Activated CD4-positive, alpha-beta T cell treated with anti-CD3 and anti-CD28 coated beads, Interleukin-2, Interleukin-6, amounts not matched to agents 100 ng/mL and 50 ng/mL, durations not matched to agents 16 hours and 8 hours (primary cell): Measurements from ENCODE around the gene KIF5C.

Source experiments
- DNase-seq: peaks from one replicate; pipeline ENCODE4 v3.0.0-alpha.2; 2020

Gene KIF5C

DNA sequence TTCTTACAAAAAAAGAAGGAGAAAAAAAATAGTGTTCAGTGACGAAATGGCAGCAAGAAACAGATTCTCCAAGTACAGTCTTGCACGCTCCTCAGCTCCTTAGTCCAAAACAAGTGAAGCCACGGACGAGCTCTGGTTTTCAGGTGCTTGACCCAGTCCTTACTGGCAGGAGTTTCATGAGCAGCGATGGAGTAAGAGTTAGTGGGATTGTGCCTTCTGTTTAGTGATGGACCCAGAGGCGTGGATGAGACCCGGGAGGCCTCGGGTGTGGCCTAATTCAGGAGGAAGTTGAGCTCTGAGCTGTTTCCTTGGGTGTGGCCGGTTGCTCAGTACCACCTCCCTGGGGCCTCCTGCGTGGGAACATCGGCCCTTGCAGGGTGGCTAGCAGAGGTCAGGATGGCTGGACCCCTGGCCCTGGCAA, 52.0 kb downstream of the KIF5C start:
- peak; percentile 56 for DNase-seq

DNA sequence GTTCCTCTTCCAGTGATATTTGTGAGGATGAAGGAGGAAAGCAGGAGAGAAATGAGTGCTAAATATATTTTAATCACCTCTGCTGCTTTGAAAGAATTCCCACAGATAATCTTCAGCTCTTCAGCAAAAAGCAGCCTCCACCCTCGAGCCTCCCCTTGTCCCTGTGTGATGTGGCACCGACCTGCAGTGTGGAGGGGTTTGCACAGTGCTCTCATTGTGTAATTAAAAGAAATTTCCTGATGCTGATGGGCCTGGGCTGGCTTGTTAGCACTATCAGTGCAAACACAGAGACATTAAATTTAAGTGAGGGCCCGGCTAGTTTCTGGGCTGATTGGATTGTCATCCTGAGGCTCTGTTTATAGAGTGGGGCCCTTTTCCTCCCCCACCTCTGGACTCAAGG, 53.4 kb downstream of the KIF5C start:
- DNase-seq: no peak

- DNase-seq: no peak
These were observed 55.2 kb downstream of the KIF5C start for GRCh38 chr2:148930046-148930775.

DNA sequence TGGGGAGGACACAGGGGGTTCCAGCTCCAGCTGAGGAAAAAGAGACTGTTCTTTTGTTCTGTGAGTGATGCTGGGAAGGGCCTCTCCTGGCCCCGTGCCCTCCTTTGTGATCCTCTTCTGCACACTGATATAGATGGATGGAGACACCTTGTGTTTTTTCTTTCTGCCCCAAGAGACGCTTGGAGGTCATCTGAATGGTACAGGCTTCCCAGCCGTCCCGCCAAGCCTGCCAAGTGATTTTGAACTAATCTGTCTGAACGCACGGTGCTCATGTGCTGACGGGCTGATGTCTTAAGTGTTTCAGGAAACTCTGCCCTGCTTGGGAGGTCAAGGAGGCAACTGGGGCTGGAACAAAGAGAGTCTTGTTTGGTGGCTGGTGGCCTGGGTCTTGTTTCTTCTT, 57.5 kb downstream of the KIF5C start:
- no peak for DNase-seq

GRCh38 chr2:148933456-148933855, 58.4 kb downstream of the KIF5C start:
- no peak for DNase-seq

GRCh38 chr2:148935791-148936190, 60.8 kb downstream of the KIF5C start:
- DNase-seq: no peak

DNA sequence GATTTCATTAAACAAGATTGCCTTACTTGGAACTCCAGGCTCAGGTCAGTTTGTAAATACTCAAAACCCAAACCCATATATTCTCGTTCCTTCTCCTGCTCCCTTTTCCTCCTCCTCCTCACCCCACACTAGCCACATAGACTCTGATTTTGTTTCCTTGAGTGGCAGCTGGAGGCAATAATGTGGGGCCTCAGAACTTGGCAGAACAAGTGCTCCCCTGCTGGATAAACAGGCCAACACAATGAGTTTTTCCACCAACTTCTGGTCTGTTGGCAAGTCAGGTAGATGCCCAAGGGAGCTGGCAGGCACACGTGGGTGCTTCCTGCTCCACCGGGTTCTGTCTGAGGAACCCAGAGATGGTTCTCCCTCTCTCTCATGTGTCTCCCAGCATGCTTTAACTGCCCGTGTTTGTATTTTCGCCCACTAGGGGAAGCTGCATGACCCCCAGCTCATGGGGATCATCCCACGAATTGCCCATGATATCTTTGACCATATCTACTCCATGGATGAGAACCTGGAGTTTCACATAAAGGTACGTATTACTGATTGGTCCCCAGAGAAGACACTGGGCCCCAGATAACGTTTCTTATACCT, 61.9 kb downstream of the KIF5C start:
- DNase-seq: no peak

GRCh38 chr2:148939271-148939670, 64.2 kb downstream of the KIF5C start:
- no peak for DNase-seq

DNA sequence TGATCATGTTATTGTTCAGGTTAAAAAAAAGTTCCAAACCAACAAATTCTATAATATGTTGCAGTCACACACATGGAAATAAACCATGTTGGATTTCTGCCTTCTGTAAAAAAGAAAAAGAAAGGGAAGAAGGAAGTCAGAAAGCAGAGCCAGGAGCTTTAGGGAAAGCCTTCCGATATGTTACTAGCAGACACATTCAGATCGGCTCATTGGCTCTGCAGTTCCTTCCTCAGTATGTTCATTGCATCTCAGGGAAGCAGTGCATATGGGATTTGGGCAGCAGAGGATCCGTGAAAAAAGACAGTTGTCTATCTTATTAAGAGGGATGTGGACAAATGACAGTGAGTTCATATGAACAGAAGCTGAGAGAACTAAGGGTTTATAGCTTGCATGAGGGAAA, 68.1 kb downstream of the KIF5C start:
- DNase-seq: no peak

GRCh38 chr2:148944536-148944935, 69.5 kb downstream of the KIF5C start:
- no peak for DNase-seq

- DNase-seq: no peak
These were observed 72.3 kb downstream of the KIF5C start for GRCh38 chr2:148947299-148947698.

- no peak for DNase-seq
These were observed 73.8 kb downstream of the KIF5C start for GRCh38 chr2:148948868-148949267.

DNA sequence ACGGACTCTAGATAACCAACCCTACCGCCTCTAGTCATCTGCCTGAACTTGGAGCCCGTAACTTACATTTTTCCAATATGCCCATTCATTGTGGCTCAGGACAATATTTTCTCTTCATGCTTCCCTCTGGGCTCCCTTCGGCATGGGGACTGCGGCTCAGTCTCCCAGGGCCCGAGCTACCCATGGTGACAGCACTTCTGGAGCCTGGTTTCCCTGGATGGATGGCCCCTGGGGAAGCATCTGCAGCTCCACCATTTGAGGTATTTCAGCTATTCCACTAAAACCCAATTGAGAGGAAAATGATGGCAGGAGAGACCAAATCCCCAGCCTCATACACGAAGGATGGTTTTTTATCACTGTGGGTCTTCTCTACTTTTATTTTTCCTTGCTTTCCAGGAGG, 74.3 kb downstream of the KIF5C start:
- no peak for DNase-seq

GRCh38 chr2:148952621-148953020, 77.6 kb downstream of the KIF5C start:
- DNase-seq: no peak

DNA sequence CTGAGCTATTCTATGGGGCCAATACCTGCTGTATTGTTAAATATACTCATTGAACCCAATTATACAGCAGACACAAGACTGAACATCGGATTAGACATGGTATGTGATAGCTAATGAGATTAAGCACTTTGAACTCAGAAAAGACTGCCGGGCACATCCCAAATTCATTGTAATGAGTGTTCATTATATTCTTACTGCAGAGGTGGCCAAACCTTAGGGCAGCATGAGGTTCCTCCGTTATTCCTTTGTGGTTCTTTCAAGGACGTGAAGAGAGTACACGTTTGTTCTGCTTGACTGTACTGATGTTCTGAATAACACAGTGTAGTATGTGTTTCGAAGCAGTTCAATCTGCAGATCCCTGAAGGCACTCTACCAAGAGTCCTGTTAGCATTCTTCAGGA, 78.4 kb downstream of the KIF5C start:
- no peak for DNase-seq

GRCh38 chr2:148954536-148954935, 79.5 kb downstream of the KIF5C start:
- DNase-seq: no peak

DNA sequence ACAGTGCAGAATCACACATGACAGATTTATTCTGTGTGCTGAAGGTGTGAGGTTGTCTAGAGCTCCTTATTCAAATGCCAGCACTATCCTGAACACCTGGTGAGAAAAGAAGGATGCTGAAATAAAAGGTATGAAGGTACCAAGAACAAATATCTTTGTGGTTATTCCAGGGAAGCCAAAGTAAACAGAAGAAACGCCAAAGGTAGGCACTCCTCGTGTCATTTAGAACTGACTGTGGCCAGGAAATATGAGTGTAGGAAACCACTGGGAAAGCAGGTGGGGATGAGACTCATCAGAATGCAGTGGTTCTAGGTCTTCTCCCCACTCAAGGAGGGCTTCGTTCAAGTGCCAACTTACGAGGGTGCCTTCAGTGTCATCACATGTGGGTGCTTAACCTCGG, 80.8 kb downstream of the KIF5C start:
- no peak for DNase-seq

DNA sequence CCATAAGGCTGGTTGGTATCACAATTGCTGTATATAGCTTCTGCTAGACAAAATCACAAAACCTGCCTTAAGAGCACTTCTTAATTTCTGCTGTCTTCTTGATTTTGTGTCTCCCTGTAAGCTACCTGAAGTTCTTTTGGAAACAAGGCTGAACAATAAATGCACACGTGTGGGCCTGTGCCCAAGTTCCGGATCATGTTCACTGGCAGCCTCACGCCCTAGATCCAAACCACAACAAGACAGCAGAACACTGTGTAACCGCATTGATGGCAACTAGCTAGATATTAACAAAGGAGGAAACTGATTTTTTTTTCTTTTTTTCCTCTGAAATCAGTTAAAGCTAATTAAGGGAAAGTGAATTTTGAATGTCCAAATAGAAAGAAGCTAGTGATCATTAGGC, 82.0 kb downstream of the KIF5C start:
- no peak for DNase-seq

DNA sequence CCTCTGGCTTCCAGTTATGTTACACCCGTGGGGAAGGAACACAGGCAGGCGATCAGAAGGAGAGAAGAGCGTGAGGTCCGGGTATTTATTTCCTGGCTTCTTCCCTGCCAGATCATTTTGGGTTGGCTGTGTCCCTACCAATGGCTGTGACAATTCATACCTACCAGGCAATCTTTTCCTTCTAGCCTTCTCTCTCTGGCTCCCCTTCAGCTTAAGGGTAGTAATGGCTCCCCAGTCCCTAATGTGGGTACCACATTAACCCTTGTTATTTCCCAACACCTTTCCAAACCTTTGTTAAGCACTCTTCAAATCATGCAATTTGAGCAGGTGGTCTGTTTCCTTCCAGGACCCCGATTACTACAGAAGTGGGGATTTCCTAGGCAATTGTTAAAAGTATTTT, 84.7 kb downstream of the KIF5C start:
- no peak for DNase-seq

DNA sequence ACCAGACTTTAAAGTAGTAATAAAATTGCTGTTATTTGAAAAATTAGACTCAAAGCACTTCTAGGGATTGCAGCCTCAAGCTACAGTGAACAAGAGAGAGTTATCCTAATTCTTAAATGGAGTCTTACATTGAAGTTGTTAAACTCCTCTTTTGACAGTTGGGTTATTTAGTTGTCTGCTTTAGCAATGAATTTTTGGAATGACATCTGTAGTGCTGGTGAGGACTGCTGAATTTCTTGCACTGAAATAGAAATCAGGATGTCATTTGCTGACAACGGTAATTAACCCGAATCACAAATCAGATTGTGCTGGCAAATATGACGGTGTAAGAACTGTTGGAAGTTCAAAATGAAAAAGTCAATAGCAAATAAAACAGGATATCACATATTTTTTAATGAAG, 85.5 kb downstream of the KIF5C start:
- no peak for DNase-seq

DNA sequence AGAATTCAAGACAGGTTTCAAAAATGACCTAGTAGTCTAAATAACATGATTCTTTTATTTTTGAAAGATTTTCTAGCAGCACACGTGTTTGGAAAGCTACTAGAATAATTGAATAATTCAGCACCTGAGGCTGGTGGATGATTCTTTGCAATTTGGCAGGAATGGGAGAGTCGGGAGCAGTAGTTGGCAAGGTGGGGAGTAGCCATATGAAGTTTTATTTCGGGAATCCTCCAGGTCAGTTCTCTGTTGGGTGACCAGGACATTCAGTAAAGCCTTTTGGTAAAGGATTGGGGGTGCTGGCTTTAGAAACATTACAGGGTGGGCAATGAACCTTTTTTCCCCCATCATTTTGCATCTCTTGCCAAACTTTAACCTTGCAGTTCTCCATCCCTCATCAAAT, 88.4 kb downstream of the KIF5C start:
- no peak for DNase-seq

- DNase-seq: no peak
These were observed 90.8 kb downstream of the KIF5C start for GRCh38 chr2:148965623-148966437.

- DNase-seq: no peak
These were observed 91.4 kb downstream of the KIF5C start for GRCh38 chr2:148966438-148966758.

DNA sequence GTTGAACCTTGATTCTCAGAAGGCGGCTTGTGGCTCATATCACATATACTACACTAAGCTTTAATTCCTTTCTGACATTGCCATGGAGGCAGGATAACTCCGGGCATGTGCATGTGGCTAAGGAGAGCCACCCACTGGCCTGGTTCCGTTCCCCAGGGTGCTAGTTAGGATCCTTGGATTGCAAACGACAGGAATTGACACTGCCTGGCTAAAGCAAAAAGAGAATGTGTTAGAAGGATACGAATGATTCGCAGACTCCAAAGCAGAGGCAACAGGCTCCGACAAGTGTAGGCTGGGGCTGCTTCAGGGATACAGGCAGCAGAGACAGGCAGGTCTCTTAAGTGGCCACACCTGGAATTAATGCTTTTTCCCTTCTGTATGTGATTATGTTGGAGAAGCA, 92.0 kb downstream of the KIF5C start:
- no peak for DNase-seq
